Mesendoderm (in vitro differentiated cells): ENCODE results near the gene LPIN1.

ENCODE experiments used
- DNase-seq: peaks from one replicate; pipeline ENCODE4 v3.0.0; 2013
- H2AK5ac ChIP-seq: 2 replicates; pipeline ENCODE4 v1.6.1; 2013; ENCODE audit warnings: low read length, inconsistent platforms
- H2BK120ac ChIP-seq: 2 replicates; pipeline ENCODE4 v1.6.1; 2013; ENCODE audit warnings: low read depth, mild to moderate bottlenecking, low read length, moderate library complexity, mixed read lengths
- H2BK15ac ChIP-seq: replicated peaks from 2 replicates; pipeline ENCODE4 v1.6.1; 2013; ENCODE audit warnings: low read depth, mild to moderate bottlenecking, moderate library complexity
- H2BK5ac ChIP-seq: 2 replicates; pipeline ENCODE4 v1.6.1; 2013; ENCODE audit warnings: low read length, inconsistent platforms
- H3K18ac ChIP-seq: 2 replicates; pipeline ENCODE4 v1.6.1; 2013; ENCODE audit warnings: mild to moderate bottlenecking, low read length, mixed read lengths
- H3K23ac ChIP-seq: one replicate; pipeline ENCODE4 v1.6.1; 2013; ENCODE audit warnings: low read length
- H3K27ac ChIP-seq: 2 replicates; pipeline ENCODE4 v1.5.1; 2013; ENCODE audit warnings: low read depth, mild to moderate bottlenecking, inconsistent platforms, low read length, moderate library complexity
- H3K27me3 ChIP-seq: 2 replicates; pipeline ENCODE4 v1.6.1; 2013; ENCODE audit warnings: low read length, control low read depth, mild to moderate bottlenecking, inconsistent platforms; ENCODE audit not compliant: insufficient read depth, poor library complexity
- H3K36me3 ChIP-seq: 2 replicates; pipeline ENCODE4 v1.6.1; 2013; ENCODE audit warnings: low read length, inconsistent platforms; ENCODE audit not compliant: control insufficient read depth, insufficient read depth
- H3K4ac ChIP-seq: one replicate; pipeline ENCODE4 v1.6.1; 2013; ENCODE audit warnings: low read depth, mild to moderate bottlenecking, low read length, moderate library complexity
- H3K4me1 ChIP-seq: 2 replicates; pipeline ENCODE4 v1.6.1; 2013; ENCODE audit warnings: low read depth, low read length, inconsistent platforms; ENCODE audit not compliant: control insufficient read depth
- H3K4me2 ChIP-seq: 2 replicates; pipeline ENCODE4 v1.6.1; 2013; ENCODE audit warnings: low read length
- H3K4me3 ChIP-seq: 2 replicates; pipeline ENCODE4 v1.5.1; 2013; ENCODE audit warnings: mild to moderate bottlenecking, low read length
- H3K56ac ChIP-seq: one replicate; pipeline ENCODE4 v1.6.1; 2013; ENCODE audit warnings: low read length
- H3K79me1 ChIP-seq: 2 replicates; pipeline ENCODE4 v1.6.1; 2013; ENCODE audit warnings: low read length, inconsistent platforms
- H3K79me2 ChIP-seq: 2 replicates; pipeline ENCODE4 v1.6.1; 2013; ENCODE audit warnings: mild to moderate bottlenecking, low read length; ENCODE audit not compliant: control insufficient read depth, insufficient read depth
- H3K9ac ChIP-seq: 2 replicates; pipeline ENCODE4 v1.6.1; 2013; ENCODE audit warnings: low read length, inconsistent platforms
- H4K5ac ChIP-seq: one replicate; pipeline ENCODE4 v1.6.1; 2013; ENCODE audit warnings: low read length
- H4K8ac ChIP-seq: one replicate; pipeline ENCODE4 v1.6.1; 2013; ENCODE audit warnings: low read depth, mild to moderate bottlenecking, control low read depth, low read length, moderate library complexity
- WGBS: extraction: QIAGEN DNeasy Blood & Tissue Kit; methylation state at CpG from one replicate; pipeline ENCODE4 v1.1.7; 2013; ENCODE audit warnings: low lambda C conversion rate, missing lambda C conversion rate; ENCODE audit not compliant: insufficient coverage; ENCODE audit errors: extremely low coverage; 5-methylcytosine and 5-hydroxymethylcytosine counted together

The LPIN1 gene

GRCh38 chr2:11701206-11701605, 45.2 kb upstream of the LPIN1 start:
- Histone ChIP-seq H2BK15ac (no peak overlapping the region), H3K79me1 (no peaks in the 10 kb centered on the region), H4K5ac (no peak overlapping the region), H4K8ac (no peak overlapping the region), H3K56ac (no peak overlapping the region), H3K23ac (no peak overlapping the region), H3K27me3 (no peaks in the 10 kb centered on the region), H2BK5ac (no peak overlapping the region), H2BK120ac (no peak overlapping the region), H3K79me2 (no peaks in the 10 kb centered on the region), H3K9ac (no peak overlapping the region), H3K18ac (no peak overlapping the region), H3K4ac (no peak overlapping the region), H3K4me3 (no peak overlapping the region), H2AK5ac (no peak overlapping the region), H3K27ac (no peak overlapping the region), H3K36me3 (no peaks in the 10 kb centered on the region), H3K4me2 (no peak overlapping the region), H3K4me1 (no peaks in the 10 kb centered on the region)
- WGBS, result no CpG with 5 or more reads among the region's 5 CpGs
- no peak for DNase-seq

- no peaks in the 10 kb centered on the region for H3K79me2 ChIP-seq
- H2BK15ac ChIP-seq, result no peak overlapping the region
- DNase-seq, result no peak
- no peak overlapping the region for H3K4me2 ChIP-seq
- H3K18ac ChIP-seq, result no peak overlapping the region
- no peaks in the 10 kb centered on the region for H3K4me1 ChIP-seq
- no peaks in the 10 kb centered on the region for H3K27me3 ChIP-seq
- no CpG with 5 or more reads among the region's 14 CpGs for WGBS
- no peak overlapping the region for H3K56ac ChIP-seq
- no peak overlapping the region for H2AK5ac ChIP-seq
- H3K36me3 ChIP-seq, result no peaks in the 10 kb centered on the region
- no peak overlapping the region for H3K9ac ChIP-seq
- no peak overlapping the region for H2BK5ac ChIP-seq
- H3K4me3 ChIP-seq, result no peak overlapping the region
- no peak overlapping the region for H2BK120ac ChIP-seq
- no peak overlapping the region for H3K4ac ChIP-seq
- no peak overlapping the region for H3K27ac ChIP-seq
- no peak overlapping the region for H4K5ac ChIP-seq
- no peak overlapping the region for H4K8ac ChIP-seq
- no peaks in the 10 kb centered on the region for H3K79me1 ChIP-seq
- H3K23ac ChIP-seq, result no peak overlapping the region
Measured at GRCh38 chr2:11701751-11702301, 44.6 kb upstream of the LPIN1 start.

- no peak overlapping the region for H4K5ac ChIP-seq
- no peak overlapping the region for H3K4ac ChIP-seq
- H3K4me1 ChIP-seq, result no peaks in the 10 kb centered on the region
- no peak overlapping the region for H3K56ac ChIP-seq
- no peaks in the 10 kb centered on the region for H3K36me3 ChIP-seq
- H3K18ac ChIP-seq, result no peak overlapping the region
- no peaks in the 10 kb centered on the region for H3K27me3 ChIP-seq
- H3K79me2 ChIP-seq, result no peaks in the 10 kb centered on the region
- H2BK120ac ChIP-seq, result no peak overlapping the region
- no peak overlapping the region for H4K8ac ChIP-seq
- H3K79me1 ChIP-seq, result no peaks in the 10 kb centered on the region
- no peak overlapping the region for H3K23ac ChIP-seq
- no peak for DNase-seq
- no peak overlapping the region for H2BK15ac ChIP-seq
- H3K4me2 ChIP-seq, result no peak overlapping the region
- WGBS, result no CpG with 5 or more reads among the region's 2 CpGs
- H2BK5ac ChIP-seq, result no peak overlapping the region
- H3K9ac ChIP-seq, result no peak overlapping the region
- no peak overlapping the region for H3K27ac ChIP-seq
- no peak overlapping the region for H2AK5ac ChIP-seq
- no peak overlapping the region for H3K4me3 ChIP-seq
Measured at GRCh38 chr2:11702946-11703345, 43.5 kb upstream of the LPIN1 start.

- H2BK5ac ChIP-seq, result no peak overlapping the region
- H3K56ac ChIP-seq, result no peak overlapping the region
- no peak overlapping the region for H3K23ac ChIP-seq
- no peak overlapping the region for H3K4ac ChIP-seq
- H2BK15ac ChIP-seq, result no peak overlapping the region
- no peak overlapping the region for H4K5ac ChIP-seq
- H2AK5ac ChIP-seq, result no peak overlapping the region
- H3K4me2 ChIP-seq, result no peak overlapping the region
- no peak overlapping the region for H3K27ac ChIP-seq
- H3K79me2 ChIP-seq, result no peaks in the 10 kb centered on the region
- H3K4me1 ChIP-seq, result no peaks in the 10 kb centered on the region
- no peaks in the 10 kb centered on the region for H3K79me1 ChIP-seq
- H3K27me3 ChIP-seq, result no peaks in the 10 kb centered on the region
- no peak for DNase-seq
- no peak overlapping the region for H3K18ac ChIP-seq
- H2BK120ac ChIP-seq, result no peak overlapping the region
- no peak overlapping the region for H3K9ac ChIP-seq
- no peak overlapping the region for H3K4me3 ChIP-seq
- H3K36me3 ChIP-seq, result no peaks in the 10 kb centered on the region
- no peak overlapping the region for H4K8ac ChIP-seq
- WGBS, result no CpG with 5 or more reads among the region's 1 CpG
Measured at GRCh38 chr2:11703700-11704099, 42.7 kb upstream of the LPIN1 start.

GRCh38 chr2:11705063-11705462, 41.4 kb upstream of the LPIN1 start:
- Histone ChIP-seq H3K36me3 (no peaks in the 10 kb centered on the region), H2BK15ac (no peak overlapping the region), H3K79me1 (no peaks in the 10 kb centered on the region), H3K79me2 (no peaks in the 10 kb centered on the region), H4K5ac (no peak overlapping the region), H3K4ac (no peak overlapping the region), H3K18ac (no peak overlapping the region), H3K4me3 (no peak overlapping the region), H3K4me1 (peaks cover 2% of the 10 kb centered on the region), H2BK120ac (no peak overlapping the region), H2AK5ac (no peak overlapping the region), H3K9ac (no peak overlapping the region), H3K27me3 (no peaks in the 10 kb centered on the region), H3K56ac (no peak overlapping the region), H4K8ac (no peak overlapping the region), H3K23ac (no peak overlapping the region), H2BK5ac (no peak overlapping the region), H3K4me2 (no peak overlapping the region), H3K27ac (no peak overlapping the region)
- WGBS, result no CpG with 5 or more reads among the region's 4 CpGs
- no peak for DNase-seq

- H3K4me2 ChIP-seq, result no peak overlapping the region
- H3K4me3 ChIP-seq, result no peak overlapping the region
- H4K5ac ChIP-seq, result no peak overlapping the region
- no peak overlapping the region for H2AK5ac ChIP-seq
- H3K79me2 ChIP-seq, result no peaks in the 10 kb centered on the region
- no peak overlapping the region for H2BK15ac ChIP-seq
- no peak overlapping the region for H3K4ac ChIP-seq
- no peak overlapping the region for H3K23ac ChIP-seq
- no peaks in the 10 kb centered on the region for H3K27me3 ChIP-seq
- H3K36me3 ChIP-seq, result no peaks in the 10 kb centered on the region
- no peak overlapping the region for H2BK5ac ChIP-seq
- no peak overlapping the region for H3K9ac ChIP-seq
- no peaks in the 10 kb centered on the region for H3K79me1 ChIP-seq
- no peak for DNase-seq
- no peak overlapping the region for H3K27ac ChIP-seq
- H2BK120ac ChIP-seq, result no peak overlapping the region
- no peak overlapping the region for H3K18ac ChIP-seq
- peaks cover 2% of the 10 kb centered on the region for H3K4me1 ChIP-seq
- H3K56ac ChIP-seq, result no peak overlapping the region
- no CpG with 5 or more reads among the region's 3 CpGs for WGBS
- H4K8ac ChIP-seq, result no peak overlapping the region
Measured at GRCh38 chr2:11705711-11706110, 40.7 kb upstream of the LPIN1 start.
